GM08714 (cell line): Measurements from ENCODE around the gene ZNF236.
"Not testable (repeated sequence)": the region's sequence is repeated elsewhere in the genome, so short reads cannot be mapped to it uniquely, and the experiment has no call there.

Experiments used
- H3K4me3 ChIP-seq: fragments of 200-500 bp; sonication (Bioruptor generic); 2 replicates; pipeline ENCODE4 v1.5.1; 2014; ENCODE audit warnings: mild to moderate bottlenecking, low read length, inconsistent platforms
- ZNF274 ChIP-seq: IDR thresholded peaks from 2 replicates; pipeline ENCODE4 v1.6.1; 2012; ENCODE audit warnings: mild to moderate bottlenecking, low read depth, low read length

Gene ZNF236

GRCh38 chr18:76928179-76928868, 106.0 kb downstream of the ZNF236 start:
- TF ChIP-seq ZNF274: no peak
- no peak overlapping the region for H3K4me3 ChIP-seq

GRCh38 chr18:76931171-76931570, 108.8 kb downstream of the ZNF236 start:
- H3K4me3 ChIP-seq: no peak overlapping the region
- no peak for TF ChIP-seq ZNF274

GRCh38 chr18:76932026-76932819, 109.9 kb downstream of the ZNF236 start:
- H3K4me3 ChIP-seq: no peak overlapping the region
- no peak for TF ChIP-seq ZNF274

- no peak overlapping the region for H3K4me3 ChIP-seq
- TF ChIP-seq ZNF274: no peak
Observed at GRCh38 chr18:76935722-76936337, 113.5 kb downstream of the ZNF236 start.

- TF ChIP-seq ZNF274: no peak
- H3K4me3 ChIP-seq: no peak overlapping the region
Observed at GRCh38 chr18:76936877-76937276, 114.5 kb downstream of the ZNF236 start.

- H3K4me3 ChIP-seq: no peak overlapping the region
- no peak for TF ChIP-seq ZNF274
Observed at GRCh38 chr18:76937597-76937996, 115.2 kb downstream of the ZNF236 start.

- TF ChIP-seq ZNF274: no peak
- no peak overlapping the region for H3K4me3 ChIP-seq
Observed at GRCh38 chr18:76938619-76939018, 116.3 kb downstream of the ZNF236 start.

- TF ChIP-seq ZNF274: no peak
Observed at GRCh38 chr18:76941284-76941683, 118.9 kb downstream of the ZNF236 start.

GRCh38 chr18:76943542-76944339, 121.4 kb downstream of the ZNF236 start:
- TF ChIP-seq ZNF274: no peak
- no peak overlapping the region for H3K4me3 ChIP-seq

More at GRCh38 chr18:76941284-76941683, 118.9 kb downstream of the ZNF236 start:
- H3K4me3 ChIP-seq: no peak overlapping the region

- H3K4me3 ChIP-seq: not testable (repeated sequence)
Observed at GRCh38 chr18:76944346-76944745, 122.0 kb downstream of the ZNF236 start.

- no peak overlapping the region for H3K4me3 ChIP-seq
- TF ChIP-seq ZNF274: no peak
Observed at GRCh38 chr18:76948345-76948744, 126.0 kb downstream of the ZNF236 start.

GRCh38 chr18:76951456-76952247, 129.3 kb downstream of the ZNF236 start:
- no peak overlapping the region for H3K4me3 ChIP-seq
- TF ChIP-seq ZNF274: no peak

GRCh38 chr18:76952747-76953146, 130.4 kb downstream of the ZNF236 start:
- H3K4me3 ChIP-seq: no peak overlapping the region
- TF ChIP-seq ZNF274: no peak
